Stimulated activated CD8-positive, alpha-beta memory T cell treated with anti-CD3 and anti-CD28 coated beads, Interleukin-4, amount 100 ng/mL, for 4 hours (primary cell): ENCODE data around the gene SLC5A4.
"Not testable (repeated sequence)": the region's sequence is repeated elsewhere in the genome, so short reads cannot be mapped to it uniquely, and the experiment has no call there.

ENCODE experiments used
- DNase-seq, 2 donors: peaks; one replicate each; pipeline ENCODE4 v3.0.0-alpha.2; 2020; ENCODE audit warnings: low read depth in 2 of 2, low spot score in 1 of 2

Gene SLC5A4

DNA sequence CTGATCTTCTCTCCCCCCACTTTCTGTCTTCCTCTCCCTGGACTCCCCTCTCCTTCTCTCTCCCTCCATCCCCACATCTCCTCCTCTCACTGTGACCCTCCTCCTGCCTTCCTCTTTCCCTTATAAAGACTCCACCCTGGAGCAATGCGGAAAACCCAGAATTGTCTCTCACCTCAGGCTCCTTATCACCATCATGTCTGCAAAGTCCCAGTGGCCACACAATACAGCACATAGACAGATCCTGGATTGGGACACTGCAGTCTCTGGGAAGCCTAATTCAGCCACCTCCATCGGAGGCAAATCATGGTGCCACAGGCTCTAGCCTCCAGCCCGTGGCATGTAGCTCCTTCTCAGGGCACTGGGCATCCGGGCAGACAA lies 53.0 kb downstream of the SLC5A4 start:
- no peak for DNase-seq

DNA sequence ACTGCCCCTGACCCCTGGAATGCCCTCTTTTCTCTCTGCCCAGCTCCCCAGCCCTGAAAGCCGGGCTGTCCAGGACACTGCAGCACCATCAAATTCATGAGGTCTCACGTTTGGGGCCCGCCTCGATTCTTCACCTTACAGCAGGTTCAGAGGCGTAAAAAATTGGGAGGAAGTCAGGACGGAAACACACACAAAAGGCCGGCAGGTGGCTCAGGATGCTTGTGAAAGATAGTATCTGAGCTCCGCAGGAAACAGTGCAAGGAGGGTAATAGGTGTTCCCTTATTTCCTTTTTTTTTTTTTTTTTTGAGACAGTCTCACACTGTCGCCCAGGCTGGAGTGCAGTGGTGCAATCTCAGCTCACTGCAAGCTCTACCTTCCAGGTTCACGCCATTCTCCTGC lies 54.4 kb downstream of the SLC5A4 start:
- DNase-seq = no peak

DNA sequence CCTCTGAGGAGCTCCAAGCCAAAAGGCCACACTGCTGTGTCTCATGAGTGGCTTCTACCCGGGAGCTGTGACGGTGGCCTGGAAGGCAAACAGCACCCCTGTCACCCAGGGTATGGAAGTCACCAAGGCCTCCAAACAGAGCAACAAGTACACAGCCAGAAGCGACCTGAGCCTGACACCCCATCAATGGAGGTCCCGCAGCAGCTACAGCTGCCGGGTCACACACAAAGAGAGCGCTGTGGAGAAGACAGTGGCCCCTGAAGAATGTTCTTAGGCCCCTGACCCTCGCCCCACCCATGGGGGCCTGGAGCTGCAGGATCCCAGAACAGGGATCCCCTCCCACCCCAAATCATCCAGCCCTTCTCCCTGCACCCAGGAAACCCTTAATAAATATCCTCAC lies 55.2 kb downstream of the SLC5A4 start:
- no peak for DNase-seq

DNA sequence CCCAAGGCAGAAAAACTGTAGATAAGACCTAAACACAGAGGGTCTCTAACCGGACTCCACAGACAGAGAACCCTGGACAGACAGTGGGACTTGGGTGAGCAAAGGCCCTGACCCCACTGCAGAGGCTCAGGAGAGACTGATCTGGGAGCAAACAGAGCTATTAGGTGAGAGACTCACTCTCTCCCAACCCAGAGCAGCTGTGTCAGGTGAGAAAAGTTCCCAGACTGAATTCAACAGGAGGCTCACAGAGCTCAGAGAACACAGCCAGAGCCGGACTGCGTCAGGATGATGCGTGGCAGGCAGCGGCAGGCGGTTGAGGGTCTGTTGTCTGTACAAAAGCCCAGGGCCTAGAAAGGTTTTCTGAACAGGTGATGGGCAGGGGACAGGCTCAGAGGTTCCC lies 55.8 kb downstream of the SLC5A4 start:
- no peak for DNase-seq

DNA sequence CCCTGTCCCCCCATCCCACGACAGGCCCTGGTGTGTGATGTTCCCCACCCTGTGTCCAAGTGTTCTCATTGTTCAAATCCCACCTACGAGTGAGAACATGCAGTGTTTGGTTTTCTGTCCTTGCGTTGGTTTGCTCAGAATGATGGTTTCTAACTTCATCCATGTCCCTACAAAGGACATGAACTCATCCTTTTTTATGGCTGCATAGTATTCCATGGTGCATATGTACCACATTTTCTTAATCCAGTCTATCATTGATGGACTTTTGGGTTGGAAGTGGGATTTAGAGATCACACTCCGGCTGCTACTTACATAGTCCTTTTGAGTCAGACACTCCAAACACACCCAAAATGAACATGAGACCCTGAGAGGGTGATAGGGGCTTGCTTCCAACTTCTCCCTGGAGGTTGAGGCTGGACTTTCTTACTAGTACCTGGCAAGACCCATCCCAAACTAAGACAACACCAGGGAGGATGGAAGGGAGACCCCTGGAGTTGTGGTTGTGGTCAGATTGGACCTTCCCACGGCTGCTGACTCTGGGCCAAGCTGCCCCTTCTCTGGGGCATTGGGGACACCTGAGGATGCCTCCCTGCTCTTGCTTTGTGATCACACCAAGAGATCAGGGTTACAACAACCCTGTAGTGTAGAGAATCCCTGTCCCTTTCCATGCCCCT lies 57.5 kb downstream of the SLC5A4 start:
- not testable (repeated sequence) for DNase-seq

DNA sequence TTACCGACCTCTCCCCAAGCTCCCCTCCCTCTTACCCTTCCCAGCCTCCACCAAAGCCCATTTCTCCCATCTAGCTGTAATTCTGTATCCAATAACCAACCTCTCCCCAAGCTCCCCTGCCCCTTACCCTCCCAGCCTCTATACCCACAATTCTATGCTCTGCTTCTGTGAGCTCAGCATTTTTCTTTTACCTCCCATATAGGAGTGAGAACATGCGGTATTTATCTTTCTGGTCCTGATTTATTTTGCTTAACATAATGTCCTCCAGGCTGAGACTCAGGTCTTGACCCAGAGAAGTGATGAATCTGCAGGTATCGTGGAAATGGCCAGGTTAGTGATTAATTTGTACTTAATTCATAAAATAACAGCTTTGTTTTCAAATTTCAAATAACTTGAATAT lies 59.2 kb downstream of the SLC5A4 start:
- not testable (repeated sequence) for DNase-seq

DNA sequence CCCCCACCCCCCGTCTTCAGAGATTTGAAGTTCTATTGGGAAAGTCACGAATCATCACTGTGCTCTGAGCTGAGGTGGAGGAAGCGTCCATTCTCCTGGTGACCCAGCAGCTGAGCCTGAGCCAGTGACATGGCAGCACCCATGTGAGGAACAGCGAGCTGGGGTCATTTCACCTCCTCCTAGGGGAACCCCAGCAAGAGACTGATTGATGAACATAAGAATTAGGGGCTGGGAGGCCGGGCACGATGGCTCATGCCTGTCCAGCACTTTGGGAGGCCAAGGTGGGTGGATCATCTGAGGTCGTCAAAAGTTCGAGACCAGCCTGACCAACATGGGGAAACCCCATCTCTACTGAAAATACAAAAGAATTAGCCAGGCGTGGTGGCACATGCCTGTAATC lies 61.8 kb downstream of the SLC5A4 start:
- DNase-seq = not testable (repeated sequence)

DNA sequence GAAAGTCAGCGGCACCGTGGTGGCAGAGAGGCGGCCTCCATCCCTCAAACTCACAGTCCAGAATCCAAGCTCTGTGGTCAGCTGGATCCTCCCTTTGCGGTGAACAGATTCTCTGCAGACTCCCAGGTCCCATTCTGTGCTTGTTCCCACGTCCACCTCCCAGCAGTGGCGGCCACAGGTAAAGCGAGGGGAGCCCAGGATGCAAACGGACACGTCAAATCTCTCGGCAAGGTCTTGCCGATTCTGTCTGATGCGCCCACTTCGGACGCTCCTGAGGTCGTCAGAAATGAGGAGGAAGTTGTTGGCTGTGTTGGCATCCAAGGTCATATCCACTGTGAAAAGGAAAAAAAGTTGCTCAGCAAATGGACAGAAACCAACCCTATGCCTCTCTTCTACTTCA lies 64.1 kb downstream of the SLC5A4 start:
- not testable (repeated sequence) for DNase-seq

DNA sequence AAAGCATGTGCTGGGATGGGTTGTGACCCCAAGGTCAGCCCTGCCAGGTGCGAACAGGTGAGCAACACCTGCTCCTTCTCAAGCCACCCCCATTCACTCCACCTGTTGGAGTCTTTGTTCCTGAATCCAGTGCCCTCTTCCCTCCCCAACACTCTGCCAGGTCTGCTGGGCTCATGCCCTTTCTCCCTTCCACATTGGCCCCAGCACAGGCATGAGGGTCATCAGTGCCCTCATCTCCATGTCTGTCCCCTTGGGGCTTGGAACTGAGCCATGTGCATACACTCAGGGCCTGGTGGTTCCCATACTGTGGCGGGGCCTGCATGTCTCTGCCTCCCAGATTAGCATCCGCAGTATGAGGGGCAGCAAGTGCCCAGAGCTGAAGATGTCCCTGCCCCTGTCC lies 69.3 kb downstream of the SLC5A4 start:
- DNase-seq = no peak

DNA sequence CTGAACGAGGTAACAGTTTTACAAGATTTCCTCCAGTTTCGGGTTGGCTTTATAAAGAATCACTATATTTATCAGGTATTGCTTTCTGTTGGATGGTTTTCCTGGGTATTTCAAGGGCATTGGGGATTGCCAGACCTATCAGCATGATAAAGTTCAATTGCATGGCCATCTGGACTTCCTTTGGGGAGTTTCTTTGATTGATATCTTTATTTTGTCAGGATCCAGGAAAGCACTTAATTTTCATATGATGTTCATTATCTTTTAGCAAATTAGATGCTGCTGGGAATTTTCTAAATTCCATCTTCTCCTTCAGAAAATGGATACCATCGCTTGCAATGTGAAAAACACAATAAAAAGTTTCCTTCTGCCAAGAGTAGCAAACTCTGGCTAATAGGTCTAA lies 71.5 kb downstream of the SLC5A4 start:
- no peak for DNase-seq

DNA sequence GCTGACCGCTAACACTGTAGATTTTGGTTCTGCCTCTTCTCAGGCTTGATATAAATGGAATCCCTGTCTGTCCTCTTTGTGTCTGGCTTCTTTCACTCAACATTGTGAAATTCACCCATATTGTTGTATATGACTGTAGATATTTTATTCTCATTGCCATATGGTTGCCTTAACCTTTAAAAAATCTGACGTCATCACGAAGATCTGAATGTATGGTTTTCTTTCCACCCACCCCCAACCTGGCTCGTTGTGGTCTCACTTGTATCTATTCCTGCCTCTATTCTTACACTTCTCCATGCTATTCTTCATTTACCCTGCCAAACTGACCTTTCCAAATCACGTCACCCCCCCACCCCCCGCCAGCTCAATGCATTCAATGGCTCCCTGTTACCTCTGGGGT lies 74.1 kb downstream of the SLC5A4 start:
- DNase-seq = no peak

DNA sequence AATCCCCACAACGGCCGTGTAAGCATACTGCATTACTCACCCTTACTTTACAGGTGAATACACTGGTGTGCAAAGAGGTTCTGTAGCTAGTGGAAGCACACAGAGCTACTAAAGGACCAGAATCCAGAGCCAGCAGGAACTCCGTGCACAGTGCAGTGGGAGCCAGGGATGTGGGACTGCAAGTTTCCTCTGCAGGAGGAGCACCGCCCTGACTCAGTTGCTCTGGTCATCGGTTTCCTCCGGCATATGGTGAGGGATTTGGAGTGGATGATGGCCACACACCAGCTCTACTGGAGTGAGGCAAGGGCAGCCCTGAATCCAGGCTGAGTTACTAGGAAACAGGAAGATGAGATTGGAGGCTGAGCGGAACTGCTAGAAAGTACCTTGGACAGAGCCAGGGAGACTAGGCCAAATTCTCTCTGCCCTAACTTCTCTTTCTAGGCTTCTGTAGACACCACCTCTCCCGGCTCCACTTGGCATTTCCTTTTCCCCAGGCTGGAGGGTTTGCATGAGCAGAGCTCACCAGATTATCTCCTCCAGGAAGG lies 77.9 kb downstream of the SLC5A4 start:
- no peak for DNase-seq

DNA sequence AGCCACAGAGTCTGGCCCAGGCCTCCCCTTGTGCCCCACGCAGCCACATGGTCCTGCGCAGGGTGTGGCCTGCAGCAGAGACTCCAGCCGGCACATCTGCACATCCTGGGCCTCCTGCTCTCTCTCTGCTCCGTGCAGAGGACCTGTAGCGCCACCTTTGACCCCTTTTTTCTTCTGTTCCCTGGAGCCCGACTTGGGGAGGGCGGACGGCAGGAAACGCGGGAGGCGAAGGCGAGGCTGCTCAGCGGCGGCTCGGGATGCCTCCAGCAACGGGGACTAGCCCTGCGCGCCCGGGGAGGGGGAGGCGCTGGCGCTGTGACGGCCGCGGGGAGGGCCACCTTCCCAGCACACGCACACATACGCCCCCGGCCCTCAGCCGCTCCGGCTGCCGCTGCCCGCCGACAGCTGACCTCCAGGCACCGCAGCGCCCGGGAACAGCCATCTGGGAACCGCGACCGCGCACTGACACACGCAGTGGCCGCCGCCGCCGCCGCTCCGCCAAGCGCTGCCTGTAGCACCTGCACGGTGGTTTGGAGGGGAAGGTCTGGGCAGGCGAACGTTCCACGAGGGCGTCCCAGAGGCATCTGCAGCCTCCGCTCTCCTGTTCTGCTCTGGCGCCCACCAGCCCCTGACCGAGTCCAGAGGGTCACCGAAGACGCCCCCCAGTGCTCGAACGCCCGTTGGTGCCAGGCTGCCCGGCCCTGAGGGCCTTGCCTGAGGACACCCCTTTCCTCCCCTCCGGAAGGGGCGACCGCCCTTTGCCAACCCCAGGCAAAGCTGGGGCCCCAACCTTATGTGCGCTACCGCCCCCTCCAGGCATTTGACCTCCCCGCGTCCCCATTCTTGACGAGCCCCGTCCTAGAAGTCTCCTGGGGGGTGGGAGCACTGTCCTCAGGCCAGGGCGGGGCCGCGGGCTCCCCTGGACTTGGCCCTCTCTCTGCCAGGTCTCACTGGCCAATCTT lies 79.2 kb downstream of the SLC5A4 start:
- no peak for DNase-seq

DNA sequence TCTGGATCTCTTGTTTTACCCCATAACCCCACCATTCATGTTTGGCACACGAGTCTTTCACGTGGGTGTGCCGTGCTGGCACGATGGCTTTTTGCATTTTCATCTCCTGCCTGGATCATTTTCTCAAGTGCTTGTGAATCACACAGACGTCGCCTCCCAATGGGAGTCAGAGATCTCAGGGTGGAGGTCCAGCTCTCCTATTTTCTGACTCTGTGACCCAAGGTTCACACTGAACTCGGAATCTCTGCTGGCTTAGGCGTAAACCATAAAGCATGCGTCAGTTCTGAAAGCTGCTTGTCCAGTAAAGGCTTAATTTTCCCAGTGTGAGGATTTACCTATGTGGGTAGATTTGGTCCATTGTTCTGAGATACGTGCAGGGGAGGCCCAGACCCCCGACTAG lies 80.0 kb downstream of the SLC5A4 start:
- DNase-seq = no peak
